Activated CD8-positive, alpha-beta T cell treated with anti-CD3 and anti-CD28 coated beads, Interleukin-2, amount 10 ng/mL, durations not matched to agents 7 days and 5 days (primary cell): Measurements from ENCODE around the gene INPP5F. TPM values are rescaled to one million over a fixed set of nuclear protein-coding genes. Genes with fewer than 3 reads are reported as not detected.
A peak's percentile ranks its signal among the peaks of the same experiment; 100 is the strongest.

ENCODE experiments used
- ATAC-seq: fragments of 150-1000 bp; cut with Tn5 transposase; one replicate; pipeline ENCODE4 v1.10.0; 2021; ENCODE audit warnings: moderate library complexity
- CTCF ChIA-PET: fragments of 350-600 bp; sonication (Branson Sonifier 250); formaldehyde crosslinking; loops from one replicate; lab custom pipeline; 2021; ENCODE audit warnings: antibody characterized with exemption; lab: Charles Lee
- POLR2A ChIA-PET: fragments of 350-600 bp; sonication (Branson Sonifier 250); formaldehyde crosslinking; loops from one replicate; lab custom pipeline; 2021; ENCODE audit warnings: antibody characterized with exemption; lab: Charles Lee
- DNase-seq: peaks from one replicate; pipeline ENCODE4 v3.0.0-alpha.2; 2020
- H3K27ac Mint-ChIP-seq: one replicate; pipeline ENCODE4 v1.8.0; 2021; ENCODE audit warnings: mild to moderate bottlenecking, mixed read lengths
- H3K27me3 Mint-ChIP-seq: one replicate; pipeline ENCODE4 v1.8.0; 2021; ENCODE audit warnings: low read depth, mixed read lengths
- H3K36me3 Mint-ChIP-seq: one replicate; pipeline ENCODE4 v1.8.0; 2021; ENCODE audit warnings: low read depth, mixed read lengths
- H3K4me1 Mint-ChIP-seq: one replicate; pipeline ENCODE4 v1.8.0; 2021; ENCODE audit warnings: low read depth, mixed read lengths
- H3K4me3 Mint-ChIP-seq: one replicate; pipeline ENCODE4 v1.8.0; 2021; ENCODE audit warnings: mild to moderate bottlenecking, mixed read lengths
- H3K9me3 Mint-ChIP-seq: one replicate; pipeline ENCODE4 v1.8.0; 2022; ENCODE audit warnings: mixed read lengths; ENCODE audit not compliant: insufficient read depth
- total RNA-seq, 2 experiments: library from RNA; stranded (reverse); gene quantifications; one replicate each; pipeline ENCODE4 v1.2.3, GENCODE V29; 2021

Gene INPP5F
- total RNA-seq, 2 experiments from 2014 or later, result 15.9 to 17.6 TPM

DNA sequence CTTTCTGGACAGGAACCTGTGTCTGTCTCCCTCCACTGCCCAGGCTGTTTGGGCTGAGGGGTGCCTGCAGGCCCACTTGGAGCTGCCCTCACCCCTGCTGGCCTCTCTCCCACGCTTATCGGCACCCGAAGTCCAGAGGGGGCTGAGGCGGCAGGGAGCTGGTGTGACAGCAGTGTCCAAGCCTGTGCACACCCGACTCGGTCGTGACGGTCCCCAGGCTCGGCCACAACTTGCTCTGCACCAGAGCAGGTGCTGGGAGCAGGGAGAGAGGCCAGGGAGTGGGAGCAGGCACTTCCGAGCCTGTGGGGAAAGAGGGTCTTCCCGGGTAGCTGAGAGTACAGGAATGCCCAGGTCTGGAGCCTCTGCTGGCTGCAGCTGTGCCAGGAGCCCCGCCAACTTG is 23.0 kb downstream of the INPP5F start:
- Mint-ChIP-seq H3K4me1 (peaks cover 1% of the 10 kb centered on the region), H3K36me3 (no peaks in the 10 kb centered on the region), H3K4me3 (no peak overlapping the region), H3K9me3 (no peaks in the 10 kb centered on the region), H3K27me3 (no peaks in the 10 kb centered on the region), H3K27ac (no peak overlapping the region)
- DNase-seq (no peak), ATAC-seq (no peak)
- ChIA-PET POLR2A (interaction anchor here (0.5 to 0.9 kb wide), 2 partner anchors 10 to 157 kb away, joined by 3 to 4 read pairs; no protein-coding TSS in a partner anchor), CTCF (interaction anchor here (1.0 to 7.4 kb wide), 5 partner anchors 11 to 112 kb away, joined by 3 to 154 read pairs (median 6); no protein-coding TSS in a partner anchor)

DNA sequence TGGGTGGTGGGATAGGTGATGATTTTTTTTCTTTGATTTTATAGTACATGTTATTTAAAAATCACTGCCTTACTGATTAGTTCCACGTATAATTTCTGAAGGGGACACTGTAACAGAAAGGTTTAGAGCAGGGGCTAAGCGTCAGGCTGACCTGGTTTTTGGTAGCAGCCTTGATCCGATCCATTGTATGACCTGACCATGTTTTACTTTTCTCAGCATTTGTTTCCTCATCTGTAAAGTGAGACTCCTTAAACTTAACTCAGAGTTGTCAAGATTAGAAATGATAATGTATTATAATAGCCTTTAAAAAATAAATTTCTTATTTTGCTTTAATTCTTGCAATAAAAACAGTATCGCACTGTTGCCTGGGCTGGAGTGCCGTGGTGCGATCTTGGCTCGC is 23.6 kb downstream of the INPP5F start:
- Mint-ChIP-seq H3K27ac (no peak overlapping the region), H3K4me1 (peaks cover 1% of the 10 kb centered on the region), H3K9me3 (no peaks in the 10 kb centered on the region), H3K27me3 (no peaks in the 10 kb centered on the region), H3K4me3 (no peak overlapping the region), H3K36me3 (no peaks in the 10 kb centered on the region)
- CTCF ChIA-PET, result interaction anchor here (1.1 to 7.4 kb wide), 6 partner anchors 10 to 588 kb away, joined by 4 to 154 read pairs (median 26); no protein-coding TSS in a partner anchor
- ATAC-seq, result no peak
- POLR2A ChIA-PET, result no interaction called here
- DNase-seq, result no peak

DNA sequence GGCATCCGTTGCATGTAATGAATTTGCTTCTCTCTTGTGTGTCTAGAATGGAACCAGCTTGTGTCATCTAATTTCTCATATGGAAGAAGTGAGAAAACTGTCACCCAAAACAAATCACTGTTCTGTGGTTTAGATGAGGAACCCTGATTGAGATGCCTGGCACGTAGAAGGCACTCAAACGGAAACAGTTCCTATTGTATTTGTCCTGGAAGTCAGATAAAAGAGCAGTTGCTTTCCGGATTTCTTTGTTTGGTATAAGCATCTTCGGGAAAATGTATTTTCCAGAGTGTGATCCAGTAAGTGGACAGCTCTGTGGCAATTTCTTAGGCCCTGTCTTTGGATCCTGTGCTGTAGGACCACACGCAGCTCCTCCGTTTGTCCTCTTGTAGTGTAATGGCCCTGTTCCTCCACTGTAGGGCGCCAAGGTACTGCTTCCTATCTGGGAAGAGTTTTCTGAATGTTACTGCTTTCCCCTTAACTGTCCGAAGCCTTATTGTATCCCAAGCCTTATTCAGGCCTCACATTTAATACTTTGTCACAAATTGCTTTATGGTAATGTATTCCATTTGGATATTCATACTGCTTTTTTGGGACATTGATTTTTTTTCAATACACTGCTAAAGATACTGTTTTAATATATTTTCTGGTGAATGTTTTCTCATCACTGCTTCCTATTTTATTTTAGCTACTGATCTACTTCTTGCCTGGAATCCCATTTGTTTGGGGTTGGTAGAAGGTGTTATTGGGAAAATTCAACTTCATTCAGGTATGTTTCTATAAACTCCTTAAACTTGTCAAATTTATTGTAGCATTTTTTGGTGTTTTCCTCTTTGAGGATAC is 24.8 kb downstream of the INPP5F start:
- ChIA-PET POLR2A (interaction anchor here (0.9 kb wide), 1 partner anchor 99 kb away, joined by 4 read pairs; the partner anchor contains the start of gene BAG3), CTCF (interaction anchor here (0.6 to 7.4 kb wide), 49 partner anchors 8 to 586 kb away, joined by 3 to 154 read pairs (median 4); partner anchors contain the start of genes INPP5F and MCMBP)
- ATAC-seq (peak; percentile 75), DNase-seq (peak; percentile 72)
- Mint-ChIP-seq H3K27me3 (no peaks in the 10 kb centered on the region), H3K4me3 (no peak overlapping the region), H3K9me3 (no peaks in the 10 kb centered on the region), H3K4me1 (peaks cover 1% of the 10 kb centered on the region), H3K27ac (no peak overlapping the region), H3K36me3 (no peaks in the 10 kb centered on the region)

DNA sequence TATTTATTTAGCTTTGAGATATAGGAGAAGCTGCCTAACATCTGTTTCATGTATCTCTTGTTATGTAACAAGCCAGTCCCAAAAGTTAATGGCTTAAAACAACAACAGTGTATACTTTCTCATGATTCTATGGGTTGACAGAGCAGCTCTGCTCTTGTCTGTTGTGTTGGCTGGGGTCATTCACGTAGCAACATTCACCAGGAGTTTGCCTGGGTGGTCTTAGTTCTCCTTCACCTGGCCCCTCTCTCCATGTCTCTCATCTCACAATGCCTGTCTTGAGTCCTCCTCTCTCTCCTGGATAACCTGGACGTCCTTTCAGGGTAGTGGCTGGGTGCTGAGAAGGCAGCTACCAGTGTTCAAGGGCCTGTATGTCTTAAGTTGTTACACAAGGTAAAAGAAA is 27.5 kb downstream of the INPP5F start:
- Mint-ChIP-seq H3K9me3 (no peaks in the 10 kb centered on the region), H3K36me3 (no peaks in the 10 kb centered on the region), H3K27me3 (no peaks in the 10 kb centered on the region), H3K4me1 (peaks cover 1% of the 10 kb centered on the region), H3K27ac (no peak overlapping the region), H3K4me3 (no peak overlapping the region)
- DNase-seq, result no peak
- ChIA-PET POLR2A (no interaction called here), CTCF (interaction anchor here (1.3 to 7.4 kb wide), 3 partner anchors 66 to 166 kb away, joined by 3 to 154 read pairs (median 4); no protein-coding TSS in a partner anchor)
- ATAC-seq, result no peak

DNA sequence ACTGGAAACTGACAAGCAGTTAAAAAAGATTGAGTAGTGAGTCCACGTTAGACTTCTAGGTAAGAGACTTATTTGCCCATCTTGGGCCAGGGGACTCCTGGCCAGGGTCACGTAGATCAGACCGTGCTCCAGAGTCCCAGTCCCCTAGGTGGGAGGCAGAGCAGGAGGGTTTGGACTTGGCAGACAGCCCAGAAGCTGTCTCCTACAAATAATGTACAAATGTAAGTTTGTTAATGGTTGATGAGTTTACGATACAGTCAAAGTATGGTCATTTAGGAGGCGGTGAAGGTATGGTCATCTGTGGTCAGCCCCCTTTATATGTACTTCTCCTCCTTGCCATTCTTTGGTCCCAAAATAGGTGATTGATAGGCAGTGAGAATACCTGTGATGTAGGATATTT is 28.2 kb downstream of the INPP5F start:
- ATAC-seq, result no peak

DNA sequence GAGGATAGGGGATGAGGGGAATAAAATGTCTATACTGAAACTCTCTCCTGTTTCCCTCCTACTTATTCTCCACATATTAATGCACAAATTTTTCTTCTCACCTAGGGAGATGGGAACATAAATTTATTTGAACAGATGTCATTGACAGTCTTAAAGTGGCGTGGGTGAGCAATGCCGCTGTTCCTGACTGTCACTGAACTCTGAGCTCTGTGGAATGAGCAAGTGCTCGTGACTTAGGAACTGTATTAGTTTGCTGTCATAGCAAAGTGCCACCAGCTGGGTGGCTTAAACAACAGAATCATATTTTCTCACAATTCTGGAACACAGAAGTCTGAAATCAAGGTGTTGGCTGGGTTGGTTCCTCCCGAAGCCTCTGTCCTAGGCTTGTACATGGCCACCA is 29.1 kb downstream of the INPP5F start:
- no peaks in the 10 kb centered on the region for H3K27me3 Mint-ChIP-seq
- ATAC-seq (no peak), DNase-seq (no peak)
- ChIA-PET CTCF (interaction anchor here (7.4 kb wide), 1 partner anchor 105 kb away, joined by 154 read pairs; no protein-coding TSS in a partner anchor), POLR2A (no interaction called here)
- no peaks in the 10 kb centered on the region for H3K9me3 Mint-ChIP-seq
- H3K27ac Mint-ChIP-seq, result no peak overlapping the region
- H3K4me3 Mint-ChIP-seq, result no peak overlapping the region
- H3K4me1 Mint-ChIP-seq, result peaks cover 1% of the 10 kb centered on the region
- H3K36me3 Mint-ChIP-seq, result no peaks in the 10 kb centered on the region

More for the DNA sequence above, 28.2 kb downstream of the INPP5F start:
- Mint-ChIP-seq H3K4me3 (no peak overlapping the region), H3K9me3 (no peaks in the 10 kb centered on the region), H3K27me3 (no peaks in the 10 kb centered on the region), H3K27ac (no peak overlapping the region), H3K4me1 (peaks cover 1% of the 10 kb centered on the region), H3K36me3 (no peaks in the 10 kb centered on the region)
- CTCF ChIA-PET, result interaction anchor here (1.3 to 7.4 kb wide), 2 partner anchors 67 to 106 kb away, joined by 4 to 154 read pairs; no protein-coding TSS in a partner anchor
- no peak for DNase-seq
- POLR2A ChIA-PET, result no interaction called here

DNA sequence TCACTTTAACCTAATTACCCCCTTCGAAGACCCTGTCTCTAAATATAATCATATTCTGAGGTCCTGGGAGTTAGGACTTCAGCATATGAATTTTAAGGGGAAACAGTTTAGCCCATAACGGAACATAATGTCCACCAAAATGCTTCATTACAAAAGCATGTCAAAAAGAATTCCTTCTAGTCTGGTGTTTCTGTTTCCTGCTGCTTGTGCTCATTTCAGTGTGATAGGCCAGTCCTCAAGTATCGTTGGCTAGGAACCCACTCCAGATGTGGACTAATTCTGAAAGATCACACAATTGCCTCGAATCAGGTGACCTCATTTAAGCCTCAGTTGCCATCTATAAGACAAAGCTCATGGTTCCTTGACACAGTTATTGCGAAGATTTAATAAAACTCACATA is 29.6 kb downstream of the INPP5F start:
- CTCF ChIA-PET, result interaction anchor here (1.2 kb wide), 1 partner anchor 104 kb away, joined by 3 read pairs; no protein-coding TSS in a partner anchor
- no peaks in the 10 kb centered on the region for H3K27me3 Mint-ChIP-seq

DNA sequence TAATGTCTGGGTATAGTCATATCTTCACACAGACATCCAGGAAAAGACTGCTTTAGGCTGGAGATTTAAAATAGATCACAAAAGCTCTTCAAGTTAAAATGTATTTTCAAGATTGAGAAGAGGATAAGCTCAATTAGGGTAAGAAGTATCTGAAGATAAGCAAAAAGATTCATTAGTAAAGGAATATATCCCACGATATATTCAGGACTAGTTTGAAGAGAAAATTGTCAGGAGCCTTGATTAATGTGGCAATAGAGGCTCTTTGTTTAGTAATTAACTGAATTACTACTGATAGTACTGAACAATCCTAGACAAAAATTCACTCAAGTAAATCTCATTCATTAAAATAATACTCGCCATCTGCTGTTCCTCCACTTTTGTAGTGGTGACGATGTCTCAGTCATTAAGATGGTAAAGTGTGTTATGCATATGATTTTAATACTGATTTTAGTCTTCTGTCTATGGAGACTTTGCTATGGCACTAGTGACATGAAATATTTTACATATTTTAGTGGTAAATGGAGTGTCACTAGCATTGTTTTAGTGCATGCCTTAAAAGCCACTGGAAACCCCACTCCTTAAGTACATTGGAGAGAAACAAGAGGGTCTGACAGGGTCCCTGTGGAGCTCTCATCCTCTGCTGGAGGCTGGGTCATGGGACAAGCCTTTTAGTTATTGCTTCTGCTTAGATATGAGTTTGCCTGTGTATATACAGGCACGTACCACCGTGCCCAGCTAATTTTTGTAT is 32.8 kb downstream of the INPP5F start:
- Mint-ChIP-seq H3K36me3 (no peaks in the 10 kb centered on the region), H3K27me3 (no peaks in the 10 kb centered on the region), H3K4me3 (no peak overlapping the region), H3K9me3 (no peaks in the 10 kb centered on the region), H3K4me1 (peaks cover 3% of the 10 kb centered on the region), H3K27ac (no peak overlapping the region)
- CTCF ChIA-PET, result interaction anchor here (1.1 to 2.8 kb wide), 3 partner anchors 7 to 72 kb away, joined by 3 to 18 read pairs (median 6); no protein-coding TSS in a partner anchor
- DNase-seq (no peak), ATAC-seq (no peak)
- POLR2A ChIA-PET, result no interaction called here

More for the DNA sequence above, 29.6 kb downstream of the INPP5F start:
- Mint-ChIP-seq H3K36me3 (no peaks in the 10 kb centered on the region), H3K27ac (no peak overlapping the region), H3K9me3 (no peaks in the 10 kb centered on the region), H3K4me1 (peaks cover 1% of the 10 kb centered on the region), H3K4me3 (no peak overlapping the region)
- POLR2A ChIA-PET, result no interaction called here
- ATAC-seq (no peak), DNase-seq (no peak)

DNA sequence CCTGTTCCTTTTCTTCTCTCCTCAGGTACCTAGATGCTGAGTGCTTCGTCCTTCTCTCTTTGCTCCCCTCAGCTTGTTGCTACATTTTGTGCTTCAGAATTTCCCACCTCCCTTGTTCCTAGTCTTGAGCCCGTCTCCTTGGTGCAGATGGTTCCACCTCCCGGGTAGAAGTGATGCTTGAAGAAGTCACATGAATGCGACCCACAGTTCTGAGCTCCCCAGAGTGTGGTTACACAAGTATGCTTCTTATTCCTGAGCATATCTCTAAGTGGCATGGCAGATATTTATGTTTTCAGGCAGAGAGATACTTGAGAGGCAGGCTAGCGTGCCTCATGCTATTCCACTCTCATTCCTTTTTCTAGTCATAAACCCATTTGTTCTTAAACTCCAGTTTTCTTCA is 34.0 kb downstream of the INPP5F start:
- Mint-ChIP-seq H3K36me3 (no peaks in the 10 kb centered on the region), H3K4me3 (no peak overlapping the region), H3K27ac (no peak overlapping the region), H3K27me3 (no peaks in the 10 kb centered on the region), H3K9me3 (no peaks in the 10 kb centered on the region), H3K4me1 (peaks cover 3% of the 10 kb centered on the region)
- POLR2A ChIA-PET, result no interaction called here
- CTCF ChIA-PET, result interaction anchor here (0.9 to 4.5 kb wide), 6 partner anchors 9 to 552 kb away, joined by 3 to 18 read pairs (median 5); no protein-coding TSS in a partner anchor
- DNase-seq (no peak), ATAC-seq (no peak)

DNA sequence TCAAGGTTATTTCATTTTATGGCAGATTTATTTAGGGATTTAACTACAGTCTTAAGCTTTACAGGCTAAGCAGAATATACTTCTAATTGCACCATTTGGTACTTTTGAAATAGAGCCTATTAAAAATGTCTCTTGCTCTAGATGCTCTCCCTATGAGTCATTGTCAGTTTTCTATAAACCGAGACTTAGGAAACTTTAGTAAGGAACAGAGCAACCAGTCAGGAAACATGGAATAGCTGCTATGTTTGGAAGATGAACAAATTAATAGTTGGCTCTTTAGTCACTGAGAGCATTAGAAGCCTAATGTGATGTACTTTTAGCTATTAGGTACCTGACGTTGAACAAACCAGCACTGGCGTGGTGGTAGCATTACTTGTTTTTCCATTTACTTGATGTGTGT is 35.3 kb downstream of the INPP5F start:
- H3K36me3 Mint-ChIP-seq, result no peaks in the 10 kb centered on the region
- DNase-seq, result no peak
- no peaks in the 10 kb centered on the region for H3K27me3 Mint-ChIP-seq
- ChIA-PET CTCF (interaction anchor here (2.1 to 4.5 kb wide), 3 partner anchors 10 to 98 kb away, joined by 6 to 18 read pairs (median 18); no protein-coding TSS in a partner anchor), POLR2A (no interaction called here)
- H3K4me3 Mint-ChIP-seq, result no peak overlapping the region
- H3K27ac Mint-ChIP-seq, result no peak overlapping the region
- no peaks in the 10 kb centered on the region for H3K9me3 Mint-ChIP-seq
- H3K4me1 Mint-ChIP-seq, result peaks cover 3% of the 10 kb centered on the region
- ATAC-seq, result no peak

DNA sequence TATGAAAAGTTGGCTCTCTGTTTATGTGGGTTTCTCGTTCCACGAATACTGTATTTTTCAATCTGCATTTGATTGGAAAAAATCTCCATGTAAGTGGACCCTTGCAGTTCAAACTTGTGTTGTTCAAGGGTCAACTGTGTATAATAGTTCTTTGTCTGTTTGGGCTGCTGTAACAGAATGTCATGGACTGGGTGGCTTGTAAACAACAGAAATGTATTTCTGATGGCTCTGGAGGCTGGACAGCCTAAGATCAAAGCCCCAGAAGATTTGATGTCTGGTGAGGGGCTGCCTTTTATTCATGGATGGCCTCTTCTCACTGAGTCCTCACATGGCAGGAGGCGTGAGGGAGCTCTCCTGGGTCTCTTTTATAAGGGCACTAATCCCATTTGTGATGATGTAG is 36.2 kb downstream of the INPP5F start:
- POLR2A ChIA-PET, result interaction anchor here (0.5 kb wide), 1 partner anchor 76 kb away, joined by 3 read pairs; no protein-coding TSS in a partner anchor
- CTCF ChIA-PET, result interaction anchor here (1.1 to 4.5 kb wide), 2 partner anchors 76 to 97 kb away, joined by 3 to 18 read pairs; no protein-coding TSS in a partner anchor
- Mint-ChIP-seq H3K27ac (no peak overlapping the region), H3K4me1 (peaks cover 3% of the 10 kb centered on the region), H3K9me3 (no peaks in the 10 kb centered on the region), H3K27me3 (no peaks in the 10 kb centered on the region), H3K36me3 (no peaks in the 10 kb centered on the region), H3K4me3 (no peak overlapping the region)
- no peak for DNase-seq
- ATAC-seq, result no peak
